ENCODE results near the gene CTIF. TPM values are rescaled to one million over a fixed set of nuclear protein-coding genes. Genes with fewer than 3 reads are reported as not detected.

Gene CTIF
- polyA plus RNA-seq, 1 of the 3 experiments (the other 2 are of a cell fraction), result 47.2 TPM

GRCh38 chr18:48767090-48767690, 228.4 kb downstream of the CTIF start (continued):
- TF ChIP-seq POLR2AphosphoS5 (IDR thresholded peaks at IDR 0.05; ENCODE audit: low read depth, low read length), result no peak

DNA sequence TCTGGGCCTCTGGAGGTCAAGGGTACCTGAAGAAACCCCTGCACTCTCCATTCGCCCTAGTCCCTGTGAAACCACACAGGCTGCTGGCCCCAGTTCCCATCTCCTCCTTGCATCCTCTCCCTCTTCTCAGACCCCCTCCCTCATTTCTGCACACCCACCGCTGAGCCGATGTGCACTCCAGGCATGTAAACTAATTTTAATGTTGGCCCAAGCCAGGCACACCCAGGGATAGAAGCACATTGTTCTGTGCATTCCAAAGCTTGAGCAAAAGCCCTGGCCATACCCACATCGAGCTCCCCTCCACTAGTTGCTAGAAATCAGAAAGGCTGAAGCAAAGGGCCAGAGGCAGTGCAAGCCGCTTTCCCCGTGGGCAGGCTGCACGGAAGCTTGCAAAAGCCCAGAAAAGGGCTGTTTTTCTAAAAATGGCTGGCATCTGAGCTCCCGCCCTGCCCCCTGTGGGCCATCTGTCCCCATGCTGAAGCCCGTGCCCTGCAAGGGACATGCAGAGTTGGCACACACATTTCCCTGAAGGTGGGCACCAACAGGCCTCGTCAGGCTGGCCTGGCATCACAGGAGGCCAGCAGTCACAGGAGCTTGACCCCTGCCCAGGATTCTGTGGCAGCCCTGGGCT, 230.3 kb downstream of the CTIF start:
- H3K4me3 ChIP-seq (ENCODE audit: low read depth in 2 of 2, low read length in 1 of 2), result no peak overlapping the region
- H3K36me3 ChIP-seq (replicated peaks in 1 of 2; ENCODE audit: control insufficient read depth in 1 of 2, insufficient read depth in 2 of 2, low read length in 1 of 2), result peaks cover 7 to 46% of the 10 kb centered on the region in 2 experiments
- peaks cover 11% of the 10 kb centered on the region; the same call in 1 of the 2 replicates for H4K20me1 ChIP-seq (ENCODE audit: insufficient read depth)
- no peak overlapping the region for H3K9ac ChIP-seq
- ChIA-PET CTCF (interaction anchor here (0.7 to 2.1 kb wide), 12 partner anchors 8 to 94 kb away, joined by 3 to 12 read pairs (median 4); no protein-coding TSS in a partner anchor), POLR2A (interaction anchor here (0.6 kb wide), 1 partner anchor 200 kb away, joined by 3 read pairs; no protein-coding TSS in a partner anchor)
- H3K4me1 ChIP-seq (ENCODE audit: control insufficient read depth in 1 of 2, insufficient read depth in 2 of 2, low read depth in 1 of 2, low read length in 1 of 2), result peaks cover 0 to 24% of the 10 kb centered on the region in 2 experiments; a peak in 1 of 4 replicates
- H3F3A ChIP-seq (replicated peaks; ENCODE audit: insufficient read depth), result no peaks in the 10 kb centered on the region
- no peak overlapping the region for H3K27ac ChIP-seq (ENCODE audit: low read depth in 2 of 2, low read length in 1 of 2)
- peak; percentile 62 for DNase-seq
- no peaks in the 10 kb centered on the region for H3K9me2 ChIP-seq
- H3K79me2 ChIP-seq (ENCODE audit: insufficient read depth), result 0 out of 2 replicates have a peak, but pooled peaks cover 12% of the 10 kb centered on the region
- no peak overlapping the region for H2AFZ ChIP-seq (ENCODE audit: low read depth)
- no peaks in the 10 kb centered on the region for H3K9me3 ChIP-seq
- H3K27me3 ChIP-seq (ENCODE audit: insufficient read depth), result no peaks in the 10 kb centered on the region
- H3K4me2 ChIP-seq, result no peak overlapping the region
- TF ChIP-seq RAD21 (IDR thresholded peaks at IDR 0.05; ENCODE audit: low read length) (peak; percentile 47), CTCF (IDR thresholded peaks at IDR 0.05) (peak; percentile 18; the same call in 1 of the 2 replicates), GABPA (IDR thresholded peaks at IDR 0.05; ENCODE audit: low read depth) (no peak), GATA2 (CRISPR knock-in tag; IDR thresholded peaks at IDR 0.05) (no peak), SMC3 (IDR thresholded peaks at IDR 0.05; ENCODE audit: low read depth, low read length) (peak; percentile 36; the same call in 1 of the 2 replicates), USF2 (IDR thresholded peaks at IDR 0.05; ENCODE audit: borderline replicate concordance, low read depth, low read length) (no peak), PBX3 (IDR thresholded peaks at IDR 0.05) (no peak), RFX5 (IDR thresholded peaks at IDR 0.05; ENCODE audit: low read length) (no peak)
- TF ChIP-seq, protein P1, sequence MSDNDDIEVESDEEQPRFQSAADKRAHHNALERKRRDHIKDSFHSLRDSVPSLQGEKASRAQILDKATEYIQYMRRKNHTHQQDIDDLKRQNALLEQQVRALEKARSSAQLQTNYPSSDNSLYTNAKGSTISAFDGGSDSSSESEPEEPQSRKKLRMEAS (IDR thresholded peaks at IDR 0.05; ENCODE audit: low read depth), result no peak
- WGBS (ENCODE audit: low lambda C conversion rate), result 98% methylated on average over 4 of the region's 10 CpGs

Data from SK-N-SH (cell line).